Muscle of leg (tissue), 11 donors: Measurements from ENCODE around the gene SRGAP3. TPM values are rescaled to one million over a fixed set of nuclear protein-coding genes. Genes with fewer than 3 reads are reported as not detected.

ENCODE experiments used
- DNase-seq: peaks from one replicate; pipeline ENCODE4 v3.0.0; 2013
- H3K27ac ChIP-seq: one replicate; pipeline ENCODE4 v1.5.1; 2013; ENCODE audit warnings: mild to moderate bottlenecking, low read length, control low read depth
- H3K27me3 ChIP-seq: one replicate; pipeline ENCODE4 v1.6.1; 2013; ENCODE audit warnings: low read length; ENCODE audit not compliant: control insufficient read depth, insufficient read depth
- H3K36me3 ChIP-seq: one replicate; pipeline ENCODE4 v1.6.1; 2013; ENCODE audit warnings: low read length; ENCODE audit not compliant: control insufficient read depth, insufficient read depth
- H3K4me1 ChIP-seq: one replicate; pipeline ENCODE4 v1.6.1; 2013; ENCODE audit warnings: low read length; ENCODE audit not compliant: control insufficient read depth, insufficient read depth
- H3K4me3 ChIP-seq: one replicate; pipeline ENCODE4 v1.5.1; 2013; ENCODE audit warnings: low read length, control low read depth
- H3K9me3 ChIP-seq: replicated peaks from 2 replicates; pipeline ENCODE4 v1.6.1; 2013; ENCODE audit warnings: low read depth, low read length; ENCODE audit not compliant: control insufficient read depth
- WGBS: methylation state at CpG from one replicate; pipeline ENCODE4 v1.1.5; 2013; ENCODE audit warnings: missing lambda C conversion rate; ENCODE audit not compliant: insufficient coverage; 5-methylcytosine and 5-hydroxymethylcytosine counted together
- polyA plus RNA-seq, 8 donors: library from polyadenylated mRNA; unstranded; fragments of 120-200 nt; gene quantifications; one replicate each; pipeline versions ENCODE4 v1.2.1 to v1.2.3, GENCODE V29; 2013; ENCODE audit warnings: inconsistent platforms in 1 of 8, low replicate concordance in 1 of 8; ENCODE audit not compliant: insufficient read length in 8 of 8, insufficient read depth in 1 of 8
- total RNA-seq: library from RNA; stranded (reverse); fragments of 120-200 nt; gene quantifications from one replicate; pipeline ENCODE4 v1.2.4, GENCODE V29; 2013

SRGAP3 gene
- total and polyA plus RNA-seq, 9 donors: 16.2 to 25.7 (median 20.2) TPM

GRCh38 chr3:9111866-9112265, 137.6 kb downstream of the SRGAP3 start:
- Histone ChIP-seq H3K27ac (peak overlapping the region; percentile 82), H3K27me3 (no peaks in the 10 kb centered on the region), H3K9me3 (no peaks in the 10 kb centered on the region), H3K36me3 (peaks cover 4% of the 10 kb centered on the region), H3K4me1 (peaks cover 44% of the 10 kb centered on the region), H3K4me3 (no peak overlapping the region)
- DNase-seq: peak; percentile 97
- WGBS: 9% methylated on average over 4 of the region's 5 CpGs

GRCh38 chr3:9111417-9111816, 138.0 kb downstream of the SRGAP3 start:
- peaks cover 4% of the 10 kb centered on the region for H3K36me3 ChIP-seq
- no peaks in the 10 kb centered on the region for H3K27me3 ChIP-seq
- H3K27ac ChIP-seq: peak overlapping the region; percentile 82
- no peaks in the 10 kb centered on the region for H3K9me3 ChIP-seq
- 100% methylated on average over 2 of the region's 7 CpGs for WGBS
- H3K4me1 ChIP-seq: peaks cover 40% of the 10 kb centered on the region
- DNase-seq: no peak
- no peak overlapping the region for H3K4me3 ChIP-seq

GRCh38 chr3:9110802-9111201, 138.6 kb downstream of the SRGAP3 start:
- no peak for DNase-seq
- H3K36me3 ChIP-seq: peaks cover 4% of the 10 kb centered on the region
- no peak overlapping the region for H3K4me3 ChIP-seq
- H3K27ac ChIP-seq: peak overlapping the region; percentile 82
- 78% methylated on average over 5 of the region's 5 CpGs for WGBS
- peaks cover 39% of the 10 kb centered on the region for H3K4me1 ChIP-seq
- H3K27me3 ChIP-seq: no peaks in the 10 kb centered on the region
- no peaks in the 10 kb centered on the region for H3K9me3 ChIP-seq

GRCh38 chr3:9110316-9110715, 139.1 kb downstream of the SRGAP3 start:
- H3K27me3 ChIP-seq: no peaks in the 10 kb centered on the region
- peak overlapping the region; percentile 60 for H3K27ac ChIP-seq
- H3K4me3 ChIP-seq: no peak overlapping the region
- 80% methylated on average over 1 of the region's 12 CpGs for WGBS
- DNase-seq: no peak
- no peaks in the 10 kb centered on the region for H3K9me3 ChIP-seq
- peaks cover 4% of the 10 kb centered on the region for H3K36me3 ChIP-seq
- H3K4me1 ChIP-seq: peaks cover 36% of the 10 kb centered on the region

DNA sequence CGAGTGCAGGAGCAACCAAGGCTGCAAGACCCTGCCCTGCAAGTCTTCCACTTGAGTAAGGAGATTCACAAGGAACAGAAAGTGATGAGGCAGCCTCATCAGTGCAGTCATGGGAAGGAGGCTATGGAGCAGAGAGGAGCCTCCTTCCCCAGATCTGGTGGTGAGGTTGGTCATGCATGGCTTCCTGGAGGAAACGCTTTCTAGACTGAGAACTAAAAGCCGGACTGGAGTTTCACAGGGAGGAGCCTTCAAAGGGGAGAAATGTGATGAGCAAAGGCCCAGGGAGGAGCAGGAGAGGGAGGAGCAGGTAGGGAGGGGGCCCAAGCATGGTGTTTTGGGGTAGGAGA, 139.9 kb downstream of the SRGAP3 start:
- 67% methylated on average over 3 of the region's 3 CpGs for WGBS

GRCh38 chr3:9108876-9109567, 140.4 kb downstream of the SRGAP3 start:
- peak; percentile 82 for DNase-seq
- WGBS: 54% methylated on average over 8 of the region's 8 CpGs
- Histone ChIP-seq H3K9me3 (no peaks in the 10 kb centered on the region), H3K36me3 (peaks cover 5% of the 10 kb centered on the region), H3K4me1 (peaks cover 36% of the 10 kb centered on the region), H3K27ac (no peak overlapping the region), H3K27me3 (no peaks in the 10 kb centered on the region), H3K4me3 (no peak overlapping the region)

More for the DNA sequence above, 139.9 kb downstream of the SRGAP3 start:
- H3K27me3 ChIP-seq: no peaks in the 10 kb centered on the region
- no peaks in the 10 kb centered on the region for H3K9me3 ChIP-seq
- peak overlapping the region; percentile 7 for H3K27ac ChIP-seq
- peaks cover 5% of the 10 kb centered on the region for H3K36me3 ChIP-seq
- H3K4me3 ChIP-seq: no peak overlapping the region
- peaks cover 36% of the 10 kb centered on the region for H3K4me1 ChIP-seq
- DNase-seq: no peak

- no peaks in the 10 kb centered on the region for H3K27me3 ChIP-seq
- H3K4me1 ChIP-seq: peaks cover 36% of the 10 kb centered on the region
- H3K4me3 ChIP-seq: no peak overlapping the region
- H3K9me3 ChIP-seq: no peaks in the 10 kb centered on the region
- H3K27ac ChIP-seq: no peak overlapping the region
- DNase-seq: no peak
- WGBS: 93% methylated on average over 1 of the region's 1 CpG
- H3K36me3 ChIP-seq: peaks cover 8% of the 10 kb centered on the region
Measured at GRCh38 chr3:9107738-9108137, 141.7 kb downstream of the SRGAP3 start.

DNA sequence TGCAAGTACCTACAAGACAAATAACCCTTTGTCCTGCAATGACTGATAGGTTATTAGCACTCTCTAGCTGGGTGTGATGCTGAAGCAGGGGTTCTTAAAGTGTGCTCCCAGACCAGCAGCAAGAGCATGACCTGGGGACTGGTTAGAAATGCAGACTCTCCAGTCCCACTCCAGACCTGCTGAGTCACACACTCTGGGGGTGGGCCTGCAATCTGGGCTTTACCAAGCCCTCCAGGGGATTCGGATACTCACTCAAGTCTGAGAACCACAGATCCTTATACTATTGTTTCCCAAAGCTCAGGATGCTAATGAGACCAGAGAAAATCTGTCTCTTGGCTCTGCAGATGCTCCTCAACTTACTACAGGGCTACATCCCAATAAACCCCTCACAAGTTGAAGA, 144.0 kb downstream of the SRGAP3 start:
- Histone ChIP-seq H3K27me3 (no peaks in the 10 kb centered on the region), H3K4me3 (no peak overlapping the region), H3K4me1 (peaks cover 22% of the 10 kb centered on the region), H3K27ac (no peak overlapping the region), H3K9me3 (no peaks in the 10 kb centered on the region), H3K36me3 (peaks cover 8% of the 10 kb centered on the region)
- no CpG with 5 or more reads among the region's 1 CpG for WGBS
- no peak for DNase-seq

GRCh38 chr3:9104121-9104520, 145.3 kb downstream of the SRGAP3 start:
- Histone ChIP-seq H3K27me3 (no peaks in the 10 kb centered on the region), H3K4me1 (peaks cover 16% of the 10 kb centered on the region), H3K27ac (no peak overlapping the region), H3K36me3 (peaks cover 8% of the 10 kb centered on the region), H3K4me3 (no peak overlapping the region), H3K9me3 (no peaks in the 10 kb centered on the region)
- DNase-seq: no peak
- no CpG with 5 or more reads among the region's 4 CpGs for WGBS

DNA sequence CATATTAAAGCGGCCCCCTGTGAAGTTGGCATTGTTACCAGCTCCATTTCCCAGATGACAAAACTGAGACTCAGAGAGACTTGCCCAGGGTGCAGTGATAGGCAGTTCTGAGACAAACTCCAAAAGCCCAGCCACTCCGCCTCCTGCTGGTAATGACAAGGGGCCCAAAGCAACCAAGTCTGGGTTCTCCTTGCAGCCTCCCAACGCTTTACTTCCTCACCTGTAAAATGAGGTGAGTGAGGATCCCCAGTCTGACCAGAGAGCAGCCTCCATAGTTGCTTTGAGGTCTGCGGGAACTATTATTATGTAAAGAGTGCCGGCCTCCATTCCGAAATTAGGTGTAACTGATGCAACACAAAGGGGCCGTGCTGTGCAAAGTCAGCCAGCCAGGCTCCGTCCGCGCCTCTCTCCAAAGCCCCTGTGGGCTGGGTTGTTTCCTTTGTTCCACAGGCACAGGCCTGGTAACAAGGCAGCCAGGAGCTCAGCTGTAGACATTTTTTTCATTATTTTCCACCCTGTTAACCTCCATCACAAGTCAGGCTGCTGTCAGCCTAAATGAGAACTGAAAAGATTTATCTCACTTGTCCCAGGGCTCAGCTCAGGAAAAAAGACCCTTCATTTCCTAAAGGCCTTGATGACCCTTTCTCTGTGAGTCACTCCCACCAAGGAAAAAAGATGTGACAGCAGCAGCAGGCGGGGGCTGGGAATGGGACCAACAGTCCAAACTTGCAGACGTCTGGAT, 147.0 kb downstream of the SRGAP3 start:
- 20% methylated on average over 9 of the region's 12 CpGs for WGBS
- Histone ChIP-seq H3K9me3 (no peaks in the 10 kb centered on the region), H3K4me3 (no peak overlapping the region), H3K4me1 (peaks cover 26% of the 10 kb centered on the region), H3K27me3 (no peaks in the 10 kb centered on the region), H3K27ac (peak overlapping the region; percentile 16), H3K36me3 (peaks cover 8% of the 10 kb centered on the region)
- DNase-seq: peak; percentile 80
